Peyer's patch (tissue), 4 donors: ENCODE data around the gene PCNA.

Experiments
- CTCF ChIP-seq, 6 experiments: fragments of 450-650 bp in 4 of 6; fragments of 200-600 bp in 2 of 6; sonication (generic) in 1 of 6; IDR thresholded peaks; one replicate each; pipeline ENCODE4 v1.5.1; 2017 to 2019; ENCODE audit warnings: antibody characterized with exemption in 6 of 6, mild to moderate bottlenecking in 3 of 6, moderate library complexity in 1 of 6
- POLR2A ChIP-seq, 2 donors: fragments of 450-650 bp; IDR thresholded peaks; one replicate each; pipeline ENCODE4 v1.5.1; 2017; ENCODE audit warnings: antibody characterized with exemption in 2 of 2, mild to moderate bottlenecking in 2 of 2, moderate library complexity in 2 of 2

- TF ChIP-seq CTCF (IDR thresholded peaks at IDR 0.05): no peak
- no peak for TF ChIP-seq POLR2A (IDR thresholded peaks at IDR 0.05)
Observed at GRCh38 chr20:5148581-5148980, 28.8 kb upstream of the PCNA start.
